ENCODE measurements around the gene KRTAP8-1.

- TF ChIP-seq CTCF (IDR thresholded peaks at IDR 0.05; ENCODE audit: low read depth, low read length) (no peak), POLR2A (IDR thresholded peaks at IDR 0.05; ENCODE audit: extremely low read depth, insufficient read length) (no peak), MAX (IDR thresholded peaks at IDR 0.05; ENCODE audit: low read depth, low read length) (no peak), MYC (IDR thresholded peaks at IDR 0.05; ENCODE audit: low read depth, low read length) (no peak)
Measured at GRCh38 chr21:30793581-30794314, 19.3 kb downstream of the KRTAP8-1 start.
